T-helper 1 cell treated with Interleukin-12 subunit alpha and Interleukin-12 subunit beta and Interleukin-4 antibody, amounts not matched to agents 30 μg/mL and 1 μg/mL, for 36 hours (primary cell): ENCODE measurements around the gene BCL7A.

Experiments used
- H3K27ac Mint-ChIP-seq: one replicate; pipeline ENCODE4 v1.8.0; 2021; ENCODE audit warnings: mild to moderate bottlenecking, mixed read lengths
- H3K27me3 Mint-ChIP-seq: one replicate; pipeline ENCODE4 v1.8.0; 2021; ENCODE audit warnings: low read depth, mixed read lengths
- H3K36me3 Mint-ChIP-seq: one replicate; pipeline ENCODE4 v1.8.0; 2021; ENCODE audit warnings: low read depth, mixed read lengths
- H3K4me1 Mint-ChIP-seq: one replicate; pipeline ENCODE4 v1.8.0; 2021; ENCODE audit warnings: low read depth, mixed read lengths
- H3K4me3 Mint-ChIP-seq: one replicate; pipeline ENCODE4 v1.8.0; 2021; ENCODE audit warnings: mild to moderate bottlenecking, moderate library complexity, mixed read lengths
- H3K9me3 Mint-ChIP-seq: one replicate; pipeline ENCODE4 v1.8.0; 2021; ENCODE audit warnings: mixed read lengths

The BCL7A gene

GRCh38 chr12:121990692-121991603 lies 30.7 kb upstream of the BCL7A start:
- H3K27ac Mint-ChIP-seq = no peak overlapping the region
- no peak overlapping the region for H3K4me3 Mint-ChIP-seq
- H3K9me3 Mint-ChIP-seq = no peaks in the 10 kb centered on the region
- H3K4me1 Mint-ChIP-seq = peaks cover 8% of the 10 kb centered on the region
- H3K27me3 Mint-ChIP-seq = peaks cover 3% of the 10 kb centered on the region
- H3K36me3 Mint-ChIP-seq = no peaks in the 10 kb centered on the region

- Mint-ChIP-seq H3K9me3 (no peaks in the 10 kb centered on the region), H3K4me1 (peaks cover 8% of the 10 kb centered on the region), H3K27me3 (peaks cover 12% of the 10 kb centered on the region), H3K4me3 (peak overlapping the region; percentile 34), H3K27ac (peak overlapping the region; percentile 78), H3K36me3 (no peaks in the 10 kb centered on the region)
Measured at GRCh38 chr12:121992059-121992879, 29.4 kb upstream of the BCL7A start.

- Mint-ChIP-seq H3K27ac (no peak overlapping the region), H3K9me3 (peaks cover 5% of the 10 kb centered on the region), H3K27me3 (peaks cover 18% of the 10 kb centered on the region), H3K4me3 (no peak overlapping the region), H3K4me1 (peaks cover 6% of the 10 kb centered on the region), H3K36me3 (no peaks in the 10 kb centered on the region)
Measured at GRCh38 chr12:121996050-121996944, 25.4 kb upstream of the BCL7A start.

- H3K4me3 Mint-ChIP-seq = no peak overlapping the region
- H3K27ac Mint-ChIP-seq = no peak overlapping the region
- H3K27me3 Mint-ChIP-seq = peaks cover 21% of the 10 kb centered on the region
- H3K9me3 Mint-ChIP-seq = peaks cover 5% of the 10 kb centered on the region
- peaks cover 2% of the 10 kb centered on the region for H3K4me1 Mint-ChIP-seq
- H3K36me3 Mint-ChIP-seq = no peaks in the 10 kb centered on the region
Measured at GRCh38 chr12:121996945-121997612, 24.6 kb upstream of the BCL7A start.

GRCh38 chr12:122001466-122002209 lies 20.0 kb upstream of the BCL7A start:
- Mint-ChIP-seq H3K27ac (no peak overlapping the region), H3K4me1 (peaks cover 7% of the 10 kb centered on the region), H3K36me3 (peaks cover 2% of the 10 kb centered on the region), H3K9me3 (peaks cover 5% of the 10 kb centered on the region), H3K4me3 (no peak overlapping the region), H3K27me3 (peaks cover 25% of the 10 kb centered on the region)

GRCh38 chr12:122003651-122004611 lies 17.8 kb upstream of the BCL7A start:
- H3K27me3 Mint-ChIP-seq = peaks cover 25% of the 10 kb centered on the region
- peaks cover 2% of the 10 kb centered on the region for H3K36me3 Mint-ChIP-seq
- peaks cover 9% of the 10 kb centered on the region for H3K4me1 Mint-ChIP-seq
- H3K27ac Mint-ChIP-seq = no peak overlapping the region
- peaks cover 5% of the 10 kb centered on the region for H3K9me3 Mint-ChIP-seq
- H3K4me3 Mint-ChIP-seq = no peak overlapping the region

GRCh38 chr12:122004633-122005071 lies 17.0 kb upstream of the BCL7A start:
- Mint-ChIP-seq H3K4me1 (peaks cover 9% of the 10 kb centered on the region), H3K36me3 (peaks cover 2% of the 10 kb centered on the region), H3K27me3 (peaks cover 23% of the 10 kb centered on the region), H3K9me3 (peaks cover 3% of the 10 kb centered on the region), H3K4me3 (no peak overlapping the region), H3K27ac (no peak overlapping the region)

GRCh38 chr12:122005252-122005776 lies 16.4 kb upstream of the BCL7A start:
- Mint-ChIP-seq H3K4me1 (peaks cover 9% of the 10 kb centered on the region), H3K4me3 (no peak overlapping the region), H3K36me3 (peaks cover 2% of the 10 kb centered on the region), H3K27me3 (peaks cover 20% of the 10 kb centered on the region), H3K9me3 (no peaks in the 10 kb centered on the region), H3K27ac (no peak overlapping the region)

GRCh38 chr12:122006186-122006926 lies 15.3 kb upstream of the BCL7A start:
- peaks cover 9% of the 10 kb centered on the region for H3K4me1 Mint-ChIP-seq
- H3K27me3 Mint-ChIP-seq = peaks cover 19% of the 10 kb centered on the region
- H3K4me3 Mint-ChIP-seq = peak overlapping the region; percentile 60
- no peaks in the 10 kb centered on the region for H3K9me3 Mint-ChIP-seq
- no peak overlapping the region for H3K27ac Mint-ChIP-seq
- peaks cover 2% of the 10 kb centered on the region for H3K36me3 Mint-ChIP-seq

GRCh38 chr12:122009741-122010140 lies 11.9 kb upstream of the BCL7A start:
- Mint-ChIP-seq H3K9me3 (no peaks in the 10 kb centered on the region), H3K4me1 (peaks cover 7% of the 10 kb centered on the region), H3K27ac (no peak overlapping the region), H3K4me3 (no peak overlapping the region), H3K27me3 (peaks cover 17% of the 10 kb centered on the region), H3K36me3 (no peaks in the 10 kb centered on the region)

GRCh38 chr12:122012184-122012583 lies 9.5 kb upstream of the BCL7A start:
- Mint-ChIP-seq H3K27me3 (peaks cover 11% of the 10 kb centered on the region), H3K27ac (no peak overlapping the region), H3K9me3 (no peaks in the 10 kb centered on the region), H3K4me1 (no peaks in the 10 kb centered on the region), H3K36me3 (no peaks in the 10 kb centered on the region), H3K4me3 (no peak overlapping the region)

GRCh38 chr12:122013136-122013535 lies 8.5 kb upstream of the BCL7A start:
- Mint-ChIP-seq H3K9me3 (no peaks in the 10 kb centered on the region), H3K27ac (no peak overlapping the region), H3K27me3 (peaks cover 7% of the 10 kb centered on the region), H3K36me3 (no peaks in the 10 kb centered on the region), H3K4me1 (no peaks in the 10 kb centered on the region), H3K4me3 (no peak overlapping the region)
